Thyroid gland (tissue), 4 donors: ENCODE measurements around the gene IPO5.

Experiments
- POLR2A ChIP-seq, 2 donors: fragments of 450-650 bp; IDR thresholded peaks; one replicate each; pipeline ENCODE4 v1.6.1; 2017; ENCODE audit warnings: antibody characterized with exemption in 2 of 2, mild to moderate bottlenecking in 2 of 2, moderate library complexity in 1 of 2
- TF ChIP-seq, protein P1 (sequence below), 6 experiments: fragments of 200-600 bp in 3 of 6; fragments of 450-650 bp in 3 of 6; sonication (generic) in 3 of 6; IDR thresholded peaks; one replicate each; pipeline ENCODE4 v1.5.1; 2016 to 2019; ENCODE audit warnings: antibody characterized with exemption in 6 of 6, mild to moderate bottlenecking in 2 of 6, inconsistent platforms in 1 of 6, moderate library complexity in 1 of 6

DNA sequence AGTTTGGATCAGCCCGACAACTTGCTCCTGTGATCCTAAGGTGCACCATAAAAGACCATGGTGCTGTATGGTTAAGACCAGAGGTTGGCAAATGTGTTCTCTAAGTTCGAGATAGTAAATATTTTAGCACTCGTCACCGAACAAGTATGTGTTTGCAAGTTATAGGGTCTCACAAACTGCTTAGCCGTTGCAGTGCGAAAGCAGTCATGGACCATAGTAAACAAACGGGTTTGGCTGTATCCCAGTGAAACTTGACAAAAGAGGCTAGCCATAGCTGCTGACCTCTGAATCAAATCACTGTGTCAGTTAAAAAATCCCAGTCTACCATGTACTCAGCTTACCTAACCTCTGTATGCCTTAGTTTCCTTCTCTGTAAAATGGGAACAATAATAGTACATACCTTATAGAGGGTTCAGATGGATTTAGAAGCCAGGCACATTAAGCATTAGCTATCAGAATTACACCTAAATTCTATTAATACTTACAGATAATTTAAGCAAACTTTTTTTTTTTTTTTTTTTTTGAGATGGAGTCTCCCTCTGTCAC is 72.1 kb downstream of the IPO5 start:
- TF ChIP-seq, protein P1, sequence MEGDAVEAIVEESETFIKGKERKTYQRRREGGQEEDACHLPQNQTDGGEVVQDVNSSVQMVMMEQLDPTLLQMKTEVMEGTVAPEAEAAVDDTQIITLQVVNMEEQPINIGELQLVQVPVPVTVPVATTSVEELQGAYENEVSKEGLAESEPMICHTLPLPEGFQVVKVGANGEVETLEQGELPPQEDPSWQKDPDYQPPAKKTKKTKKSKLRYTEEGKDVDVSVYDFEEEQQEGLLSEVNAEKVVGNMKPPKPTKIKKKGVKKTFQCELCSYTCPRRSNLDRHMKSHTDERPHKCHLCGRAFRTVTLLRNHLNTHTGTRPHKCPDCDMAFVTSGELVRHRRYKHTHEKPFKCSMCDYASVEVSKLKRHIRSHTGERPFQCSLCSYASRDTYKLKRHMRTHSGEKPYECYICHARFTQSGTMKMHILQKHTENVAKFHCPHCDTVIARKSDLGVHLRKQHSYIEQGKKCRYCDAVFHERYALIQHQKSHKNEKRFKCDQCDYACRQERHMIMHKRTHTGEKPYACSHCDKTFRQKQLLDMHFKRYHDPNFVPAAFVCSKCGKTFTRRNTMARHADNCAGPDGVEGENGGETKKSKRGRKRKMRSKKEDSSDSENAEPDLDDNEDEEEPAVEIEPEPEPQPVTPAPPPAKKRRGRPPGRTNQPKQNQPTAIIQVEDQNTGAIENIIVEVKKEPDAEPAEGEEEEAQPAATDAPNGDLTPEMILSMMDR (IDR thresholded peaks at IDR 0.05), result no peak
- no peak for TF ChIP-seq POLR2A (IDR thresholded peaks at IDR 0.05)
